D721Med (cell line): ENCODE data around the gene DHX35.

Source experiments
- DNase-seq: peaks from one replicate; pipeline ENCODE4 v3.0.0; 2011; ENCODE audit warnings: low spot score; ENCODE audit not compliant: insufficient read length
- FAIRE-seq: peaks from 2 replicates; lab custom pipeline; 2011; peaks lifted over from hg19 to GRCh38; lab: Jason Lieb, UNC
- CTCF ChIP-seq: IDR thresholded peaks from 2 replicates; pipeline ENCODE4 v1.5.1; 2012; ENCODE audit warnings: mild to moderate bottlenecking, control low read depth; ENCODE audit not compliant: insufficient read depth; ENCODE audit errors: missing control alignments

Gene DHX35

GRCh38 chr20:39049684-39050554, 87.8 kb downstream of the DHX35 start:
- peak; percentile 76 for TF ChIP-seq CTCF
- DNase-seq: peak; percentile 43
- FAIRE-seq: no peak

- no peak for DNase-seq
- no peak for FAIRE-seq
- no peak for TF ChIP-seq CTCF
Observed at GRCh38 chr20:39050555-39050902, 88.4 kb downstream of the DHX35 start.

- DNase-seq (no peak), FAIRE-seq (no peak)
Observed at GRCh38 chr20:39052676-39053075, 90.5 kb downstream of the DHX35 start.

GRCh38 chr20:39057143-39057542, 95.0 kb downstream of the DHX35 start:
- no peak for FAIRE-seq
- no peak for TF ChIP-seq CTCF
- no peak for DNase-seq

More at GRCh38 chr20:39052676-39053075, 90.5 kb downstream of the DHX35 start:
- TF ChIP-seq CTCF: no peak

- FAIRE-seq (no peak), DNase-seq (no peak)
- TF ChIP-seq CTCF: no peak
Observed at GRCh38 chr20:39057911-39058310, 95.8 kb downstream of the DHX35 start.

GRCh38 chr20:39059036-39059435, 96.9 kb downstream of the DHX35 start:
- no peak for TF ChIP-seq CTCF
- FAIRE-seq: no peak

More at GRCh38 chr20:39059036-39059435, 96.9 kb downstream of the DHX35 start:
- no peak for DNase-seq
